Measurements from ENCODE around the gene REX1BD. TPM values are rescaled to one million over a fixed set of nuclear protein-coding genes. Genes with fewer than 3 reads are reported as not detected.

Gene REX1BD
- total RNA-seq, 1 donor from 2014 or later: 79.3 TPM

GRCh38 chr19:18634612-18635297, 46.2 kb downstream of the REX1BD start:
- ATAC-seq (no peak), DNase-seq (ENCODE audit: missing footprints) (no peak)
- intact Hi-C loops (cut with DNase I): no loop called here

- intact Hi-C loops (cut with DNase I): no loop called here
- ATAC-seq (no peak), DNase-seq (ENCODE audit: missing footprints) (no peak)
Measured at GRCh38 chr19:18635831-18636182, 47.2 kb downstream of the REX1BD start.

GRCh38 chr19:18636183-18636968, 47.8 kb downstream of the REX1BD start:
- DNase-seq (ENCODE audit: missing footprints) (peak; percentile 99), ATAC-seq (peak; percentile 98)
- intact Hi-C loops (cut with DNase I): no loop called here

- DNase-seq (ENCODE audit: missing footprints) (no peak), ATAC-seq (no peak)
- intact Hi-C loops (cut with DNase I): no loop called here
Measured at GRCh38 chr19:18636969-18637629, 48.5 kb downstream of the REX1BD start, which contains the start of gene KLHL26. TSS of gene KLHL26 (plus strand) at chr19:18637028. CDS start at chr19:18637055, 27 bp downstream.

GRCh38 chr19:18637673-18638630, 49.4 kb downstream of the REX1BD start:
- intact Hi-C loops (cut with DNase I): no loop called here
- DNase-seq (ENCODE audit: missing footprints): no peak
- ATAC-seq: no peak

- intact Hi-C loops (cut with DNase I): no loop called here
- ATAC-seq (no peak), DNase-seq (ENCODE audit: missing footprints) (no peak)
Measured at GRCh38 chr19:18639706-18640243, 51.2 kb downstream of the REX1BD start.

Other genes starting within 250 kb of the REX1BD start
- 29.3 TPM for gene PGPEP1, start 248.2 kb upstream of the REX1BD start, total RNA-seq
- gene GDF15, start 202.6 kb upstream of the REX1BD start, total RNA-seq: 0.46 TPM
- 5.0 TPM for gene LRRC25, start 191.2 kb upstream of the REX1BD start, total RNA-seq
- gene SSBP4, start 169.4 kb upstream of the REX1BD start, total RNA-seq: 36.2 TPM
- gene ISYNA1, start 150.7 kb upstream of the REX1BD start, total RNA-seq: 26.0 TPM
- 8.4 TPM for gene ELL, start 66.7 kb upstream of the REX1BD start, total RNA-seq
- gene FKBP8, start 45.2 kb upstream of the REX1BD start, total RNA-seq: 181 TPM
- gene KXD1, start 30.9 kb upstream of the REX1BD start, total RNA-seq: 50.3 TPM
- 737 TPM for gene UBA52, start 16.9 kb upstream of the REX1BD start, total RNA-seq
- 35.7 TPM for gene CRLF1, start 18.0 kb downstream of the REX1BD start, total RNA-seq
- gene TMEM59L, start 24.1 kb downstream of the REX1BD start, total RNA-seq: 2.8 TPM
- gene KLHL26, start 48.2 kb downstream of the REX1BD start, total RNA-seq: 6.6 TPM
- gene CRTC1, start 94.9 kb downstream of the REX1BD start, total RNA-seq: 10.3 TPM
- not detected for gene COMP, start 202.5 kb downstream of the REX1BD start, total RNA-seq
- 37.0 TPM for gene UPF1, start 243.2 kb downstream of the REX1BD start, total RNA-seq